ENCODE data around the gene CPLX4. TPM values are rescaled to one million over a fixed set of nuclear protein-coding genes. Genes with fewer than 3 reads are reported as not detected.

CPLX4 gene
- total RNA-seq, 8 experiments from 2014 or later: 0.23 to 0.81 (median 0.49) TPM; not detected in 5

Other genes with a start within 250 kb of the CPLX4 start
- gene SEC11C, start 178.8 kb downstream of the CPLX4 start, total RNA-seq: 100 to 1,000 TPM in 6 of 8 experiments, 10 to 100 TPM in 2; 38.1 to 224 (median 159) TPM
- 1 to 10 TPM in 1 of 8 experiments, not detected in 7; 2.2 TPM for gene GRP, start 98.5 kb downstream of the CPLX4 start, total RNA-seq
- 1 to 10 TPM in 1 of 8 experiments, under 1 TPM in 5, not detected in 2; 0.04 to 2.0 (median 0.36) TPM for gene RAX, start 45.2 kb downstream of the CPLX4 start, total RNA-seq
- gene LMAN1, start 40.6 kb upstream of the CPLX4 start, total RNA-seq: 100 to 1,000 TPM in 4 of 8 experiments, 10 to 100 TPM in 4; 46.4 to 154 (median 86.4) TPM

Measured in motor neuron (in vitro differentiated cells).